Epithelial cell of esophagus (primary cell): ENCODE results near the gene CHRDL2.
"Not testable (repeated sequence)": the region's sequence is repeated elsewhere in the genome, so short reads cannot be mapped to it uniquely, and the experiment has no call there.

Experiments used
- DNase-seq: peaks from one replicate; pipeline ENCODE4 v3.0.0; 2010; ENCODE audit warnings: low read depth
- H3K4me3 ChIP-seq: 2 replicates; pipeline ENCODE4 v1.5.1; 2011; ENCODE audit warnings: mild to moderate bottlenecking, low read length, control low read depth
- CTCF ChIP-seq: IDR thresholded peaks from 2 replicates; pipeline ENCODE4 v1.5.1; 2011; ENCODE audit warnings: low read depth, mild to moderate bottlenecking, low read length, control low read depth, inconsistent platforms; ENCODE audit not compliant: insufficient read depth; ENCODE audit errors: missing control alignments

CHRDL2 gene

GRCh38 chr11:74775762-74776161 is 44.5 kb upstream of the CHRDL2 start:
- no peak overlapping the region for H3K4me3 ChIP-seq
- TF ChIP-seq CTCF: no peak
- no peak for DNase-seq

GRCh38 chr11:74773476-74773875 is 42.2 kb upstream of the CHRDL2 start:
- H3K4me3 ChIP-seq: no peak overlapping the region
- DNase-seq: peak; percentile 3
- no peak for TF ChIP-seq CTCF

DNA sequence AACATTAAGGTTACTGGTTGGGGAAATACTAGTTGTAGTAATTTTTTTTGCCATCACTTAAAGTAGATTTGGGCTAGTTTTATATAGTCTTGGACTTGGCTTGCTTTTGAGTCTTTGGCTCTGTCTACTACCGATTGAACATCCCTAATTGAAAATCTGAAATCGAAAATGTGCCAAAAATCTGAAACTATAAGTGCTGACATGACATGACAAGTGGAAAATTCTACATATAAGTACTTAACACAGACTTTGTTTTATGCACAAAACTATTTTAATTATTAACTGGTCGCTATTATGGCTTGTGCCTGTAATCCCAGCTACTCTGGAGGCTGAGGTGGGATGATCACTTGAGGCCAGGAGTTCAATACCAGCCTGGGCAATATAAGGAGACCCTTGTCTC is 39.9 kb upstream of the CHRDL2 start:
- H3K4me3 ChIP-seq: no peak overlapping the region
- TF ChIP-seq CTCF: no peak
- no peak for DNase-seq

- H3K4me3 ChIP-seq: no peak overlapping the region
- DNase-seq: no peak
Measured at GRCh38 chr11:74770456-74770855, 39.2 kb upstream of the CHRDL2 start.

GRCh38 chr11:74769055-74769707 is 38.0 kb upstream of the CHRDL2 start:
- no peak overlapping the region for H3K4me3 ChIP-seq
- no peak for DNase-seq
- no peak for TF ChIP-seq CTCF

More at GRCh38 chr11:74770456-74770855, 39.2 kb upstream of the CHRDL2 start:
- no peak for TF ChIP-seq CTCF

DNA sequence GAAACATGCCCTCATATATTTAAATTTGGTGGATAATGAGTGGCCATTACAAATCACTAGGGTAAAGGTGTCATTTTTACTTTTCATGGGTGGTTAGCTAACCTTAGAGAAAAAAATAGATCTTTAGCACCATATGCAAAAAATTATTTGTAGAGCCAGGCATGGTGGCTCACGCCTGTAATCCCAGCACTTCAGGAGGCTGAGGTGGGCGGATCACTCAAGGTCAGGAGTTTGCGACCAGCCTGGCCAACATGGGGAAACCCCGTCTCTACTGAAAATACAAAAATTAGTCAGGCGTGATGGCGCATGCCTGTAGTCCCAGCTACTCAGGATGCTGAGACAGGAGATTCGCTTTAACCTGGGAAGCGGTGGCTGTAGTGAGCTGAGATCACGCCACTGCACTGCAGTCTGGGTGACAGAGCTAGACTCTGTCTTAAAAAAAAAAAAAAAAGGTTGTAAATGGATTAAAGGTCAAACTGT is 37.0 kb upstream of the CHRDL2 start:
- peak; percentile 6 for DNase-seq
- H3K4me3 ChIP-seq: not testable (repeated sequence)

GRCh38 chr11:74766905-74767304 is 35.7 kb upstream of the CHRDL2 start:
- no peak overlapping the region for H3K4me3 ChIP-seq
- TF ChIP-seq CTCF: no peak
- DNase-seq: no peak

DNA sequence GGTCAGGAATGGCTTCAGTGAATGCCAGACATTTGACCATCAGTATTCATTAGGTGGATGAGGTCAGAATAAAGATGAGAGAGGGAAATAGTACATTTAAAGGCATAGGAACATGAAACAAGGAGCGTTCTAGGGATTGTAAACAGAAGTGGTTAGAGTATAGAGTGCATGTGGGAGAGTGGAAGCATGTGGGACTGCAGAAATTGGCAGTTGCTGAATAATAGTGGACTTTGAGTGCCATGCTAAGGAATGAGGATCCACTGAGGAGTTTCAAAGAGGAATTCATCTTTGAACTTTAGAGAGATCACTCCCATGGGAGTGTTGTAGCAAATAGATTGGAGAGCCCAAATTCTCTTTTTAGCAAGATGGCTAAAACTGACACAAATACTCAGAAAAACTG is 25.3 kb upstream of the CHRDL2 start:
- no peak for DNase-seq
- no peak overlapping the region for H3K4me3 ChIP-seq
- no peak for TF ChIP-seq CTCF
